CD4-positive, alpha-beta T cell (primary cell): ENCODE measurements around the gene FRMD6. TPM values are rescaled to one million over a fixed set of nuclear protein-coding genes. Genes with fewer than 3 reads are reported as not detected.

Source experiments
- ATAC-seq: fragments of 200-7000 bp; cut with Tn5 transposase; one replicate; pipeline ENCODE4 v1.10.0; 2022; ENCODE audit warnings: mild to moderate bottlenecking; ENCODE audit not compliant: poor library complexity
- CTCF ChIA-PET: fragments of 350-600 bp; sonication (Branson Sonifier 250); formaldehyde crosslinking; loops from one replicate; lab custom pipeline; 2021; ENCODE audit warnings: antibody characterized with exemption, inconsistent platforms; lab: Charles Lee
- POLR2A ChIA-PET: fragments of 350-600 bp; sonication (Branson Sonifier 250); formaldehyde crosslinking; loops from one replicate; lab custom pipeline; 2021; ENCODE audit warnings: antibody characterized with exemption, inconsistent platforms; lab: Charles Lee
- DNase-seq, 14 experiments: peaks; one replicate each; pipeline ENCODE4 v3.0.0-alpha.2; 2013 to 2020; ENCODE audit warnings: mixed read lengths in 2 of 14
- H3K27ac ChIP-seq, 2 donors: one replicate each; pipeline versions ENCODE4 v1.5.1 to v1.7.0; 2013; ENCODE audit warnings: low read length in 2 of 2, low read depth in 1 of 2, mild to moderate bottlenecking in 1 of 2
- H3K27me3 ChIP-seq, 2 experiments: 1 replicate in 1 of 2; 2 replicates in 1 of 2; pipeline versions ENCODE4 v1.6.1 to v1.7.0; 2013; ENCODE audit warnings: low read length in 2 of 2, control low read depth in 1 of 2, mild to moderate bottlenecking in 1 of 2, moderate library complexity in 1 of 2; ENCODE audit not compliant: insufficient read depth in 2 of 2, control insufficient read depth in 1 of 2
- H3K36me3 ChIP-seq: one replicate; pipeline ENCODE4 v1.6.1; 2013; ENCODE audit warnings: low read length, control low read depth; ENCODE audit not compliant: insufficient read depth
- H3K4me1 ChIP-seq: one replicate; pipeline ENCODE4 v1.6.1; 2013; ENCODE audit warnings: low read length, control low read depth; ENCODE audit not compliant: insufficient read depth
- H3K4me3 ChIP-seq: one replicate; pipeline ENCODE4 v1.5.1; 2013; ENCODE audit warnings: mild to moderate bottlenecking, low read length, moderate library complexity
- H3K9me3 ChIP-seq, 2 experiments: 1 replicate in 1 of 2; 2 replicates in 1 of 2; pipeline versions ENCODE4 v1.6.1 to v1.7.0; 2013; ENCODE audit warnings: low read length in 2 of 2, mild to moderate bottlenecking in 2 of 2, control low read depth in 1 of 2, moderate library complexity in 1 of 2; ENCODE audit not compliant: control insufficient read depth in 1 of 2, insufficient read depth in 1 of 2
- H3K27ac Mint-ChIP-seq: one replicate; pipeline ENCODE4 v1.8.0; 2020; ENCODE audit warnings: mixed read lengths
- H3K27me3 Mint-ChIP-seq: one replicate; pipeline ENCODE4 v1.8.0; 2021; ENCODE audit warnings: mixed read lengths
- H3K36me3 Mint-ChIP-seq: one replicate; pipeline ENCODE4 v1.8.0; 2021; ENCODE audit warnings: low read depth, mixed read lengths
- H3K4me1 Mint-ChIP-seq: one replicate; pipeline ENCODE4 v1.8.0; 2021; ENCODE audit warnings: low read depth, mixed read lengths
- H3K4me3 Mint-ChIP-seq: one replicate; pipeline ENCODE4 v1.8.0; 2020; ENCODE audit warnings: mild to moderate bottlenecking, mixed read lengths
- H3K9me3 Mint-ChIP-seq: one replicate; pipeline ENCODE4 v1.8.0; 2020; ENCODE audit warnings: mixed read lengths
- intact Hi-C, 2 experiments: fragments of 100-400 bp; cut with DNase I in 1 of 2; cut with micrococcal nuclease in 1 of 2; formaldehyde crosslinking; loops; one replicate each; pipeline versions ENCODE4 v1.15.1 to v1.9.0; 2023 to 2025; cut with DNase I, micrococcal nuclease
- total RNA-seq, 174 experiments: library from RNA in 2 of 174; stranded (reverse) in 2 of 174; gene quantifications; one replicate each; pipeline ENCODE4 v1.2.3 and lab custom pipeline; 2021 to 2026
- TF ChIP-seq, protein P1 (sequence below): fragments of 200-600 bp; IDR thresholded peaks from one replicate; pipeline ENCODE4 v1.8.0; 2022; ENCODE audit warnings: antibody characterized with exemption, mild to moderate bottlenecking

The FRMD6 gene
- total RNA-seq, 2 experiments from 2014 or later: 1.4 to 1.5 TPM

GRCh38 chr14:51650716-51651387, 858 bp upstream of the FRMD6 start:
- ChIA-PET CTCF (no interaction called here), POLR2A (interaction anchor here (1.4 to 2.3 kb wide), 2 partner anchors 196 to 312 kb away, joined by 4 to 11 read pairs; no protein-coding TSS in a partner anchor)
- H3K36me3 Mint-ChIP-seq: peaks cover 3% of the 10 kb centered on the region
- peaks cover 20% of the 10 kb centered on the region for H3K4me1 Mint-ChIP-seq
- Histone ChIP-seq H3K27me3 (peaks cover 5 to 17% of the 10 kb centered on the region in 2 experiments), H3K36me3 (no peaks in the 10 kb centered on the region), H3K4me3 (peak overlapping the region; percentile 72), H3K27ac (no peak overlapping the region), H3K4me1 (peaks cover 15% of the 10 kb centered on the region), H3K9me3 (no peaks in the 10 kb centered on the region)
- intact Hi-C loops: loop anchor here (2.0 to 10.0 kb wide), 9 partner anchors 134 to 1886 kb away; partner anchors contain the start of genes DMAC2L (in 1 of the 2), KLHDC2 (in 1 of the 2), L2HGDH (in 1 of the 2) and RTRAF (in 1 of the 2)
- TF ChIP-seq, protein P1, sequence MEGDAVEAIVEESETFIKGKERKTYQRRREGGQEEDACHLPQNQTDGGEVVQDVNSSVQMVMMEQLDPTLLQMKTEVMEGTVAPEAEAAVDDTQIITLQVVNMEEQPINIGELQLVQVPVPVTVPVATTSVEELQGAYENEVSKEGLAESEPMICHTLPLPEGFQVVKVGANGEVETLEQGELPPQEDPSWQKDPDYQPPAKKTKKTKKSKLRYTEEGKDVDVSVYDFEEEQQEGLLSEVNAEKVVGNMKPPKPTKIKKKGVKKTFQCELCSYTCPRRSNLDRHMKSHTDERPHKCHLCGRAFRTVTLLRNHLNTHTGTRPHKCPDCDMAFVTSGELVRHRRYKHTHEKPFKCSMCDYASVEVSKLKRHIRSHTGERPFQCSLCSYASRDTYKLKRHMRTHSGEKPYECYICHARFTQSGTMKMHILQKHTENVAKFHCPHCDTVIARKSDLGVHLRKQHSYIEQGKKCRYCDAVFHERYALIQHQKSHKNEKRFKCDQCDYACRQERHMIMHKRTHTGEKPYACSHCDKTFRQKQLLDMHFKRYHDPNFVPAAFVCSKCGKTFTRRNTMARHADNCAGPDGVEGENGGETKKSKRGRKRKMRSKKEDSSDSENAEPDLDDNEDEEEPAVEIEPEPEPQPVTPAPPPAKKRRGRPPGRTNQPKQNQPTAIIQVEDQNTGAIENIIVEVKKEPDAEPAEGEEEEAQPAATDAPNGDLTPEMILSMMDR: no peak
- peak overlapping the region; percentile 47 for H3K27ac Mint-ChIP-seq
- ATAC-seq: no peak
- peaks cover 12% of the 10 kb centered on the region for H3K27me3 Mint-ChIP-seq
- peak in 2 of 14 experiments; percentile 7 to 30 for DNase-seq
- peak overlapping the region; percentile 85 for H3K4me3 Mint-ChIP-seq
- no peaks in the 10 kb centered on the region for H3K9me3 Mint-ChIP-seq

DNA sequence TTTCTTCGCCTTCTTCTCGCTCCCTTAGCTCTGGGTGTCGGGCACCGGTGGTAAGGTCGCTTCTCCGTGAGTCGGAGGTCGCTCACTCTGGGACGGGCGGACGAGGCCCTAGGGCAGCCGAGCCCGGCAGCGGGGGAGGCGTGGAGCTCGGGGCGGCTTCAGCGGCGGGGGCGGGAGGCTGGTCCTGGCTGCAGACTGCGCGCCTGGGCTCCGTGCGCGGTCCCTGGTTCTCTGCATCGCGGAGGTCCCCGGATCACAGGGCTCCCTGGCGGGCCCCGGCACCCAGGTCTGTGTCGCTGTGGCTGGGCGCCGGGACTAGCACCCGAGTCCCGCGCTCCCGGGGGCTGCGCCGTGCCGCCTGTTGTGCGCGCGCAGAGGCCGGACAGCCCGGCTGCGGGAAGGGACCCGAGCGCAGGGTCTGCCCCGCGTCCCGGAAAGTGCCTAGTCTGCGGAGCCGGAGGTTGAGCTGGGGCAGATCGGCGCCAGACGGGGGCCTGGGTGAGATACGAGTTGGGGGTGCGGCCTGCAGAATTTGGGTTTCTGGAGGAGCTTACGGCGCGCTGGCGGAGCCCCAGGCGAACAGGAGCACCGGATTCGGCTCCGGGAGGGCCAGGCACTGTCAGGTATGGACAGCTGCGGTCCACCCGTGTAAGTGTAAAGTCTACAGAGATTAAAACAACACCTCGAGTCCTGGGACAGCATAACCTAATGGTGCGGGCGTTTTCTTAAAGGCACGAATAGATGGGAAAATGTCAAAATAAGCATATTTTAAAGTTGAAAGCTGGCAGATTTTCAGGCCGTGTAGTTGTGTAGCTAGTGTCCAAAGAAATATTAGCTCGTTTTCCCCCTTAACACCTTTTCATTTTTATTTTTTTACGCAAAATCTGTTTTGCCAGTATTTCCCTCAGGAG, 713 bp downstream of the FRMD6 start:
- Mint-ChIP-seq H3K27ac (peak overlapping the region; percentile 84), H3K36me3 (peaks cover 3% of the 10 kb centered on the region), H3K4me3 (peak overlapping the region; percentile 86), H3K9me3 (no peaks in the 10 kb centered on the region), H3K4me1 (peaks cover 20% of the 10 kb centered on the region), H3K27me3 (peaks cover 25% of the 10 kb centered on the region)
- intact Hi-C loops: loop anchor here (5.0 to 10.0 kb wide), 8 partner anchors 132 to 1888 kb away; partner anchors contain the start of genes DMAC2L (in 1 of the 2), KLHDC2 (in 1 of the 2), L2HGDH (in 1 of the 2) and RTRAF (in 1 of the 2)
- Histone ChIP-seq H3K27ac (peak overlapping the region in 1 of 2 donors; percentile 61), H3K27me3 (peaks cover 5 to 27% of the 10 kb centered on the region in 2 experiments), H3K4me1 (peaks cover 15% of the 10 kb centered on the region), H3K4me3 (peak overlapping the region; percentile 72), H3K36me3 (no peaks in the 10 kb centered on the region), H3K9me3 (no peaks in the 10 kb centered on the region)
- TF ChIP-seq, protein P1: no peak
- ChIA-PET POLR2A (interaction anchor here (0.6 to 2.3 kb wide), 6 partner anchors 10 to 1061 kb away, joined by 3 to 11 read pairs (median 4); partner anchors contain the start of gene GNG2), CTCF (interaction anchor here (0.8 to 1.8 kb wide), 6 partner anchors 12 to 344 kb away, joined by 3 to 5 read pairs (median 4); no protein-coding TSS in a partner anchor)
- ATAC-seq (peak; percentile 44), DNase-seq (peak in 9 of 14 experiments; percentile 0 to 49 (median 15))
